ENCODE data around the gene FASTKD1. TPM values are rescaled to one million over a fixed set of nuclear protein-coding genes. Genes with fewer than 3 reads are reported as not detected.
"Not testable (repeated sequence)": the region's sequence is repeated elsewhere in the genome, so short reads cannot be mapped to it uniquely, and the experiment has no call there.

FASTKD1 gene
- total RNA-seq, 1 donor: 14.5 TPM

GRCh38 chr2:169619946-169620345 is 46.3 kb upstream of the FASTKD1 start:
- Histone ChIP-seq H3K4me3 (ENCODE audit: insufficient read depth, low read length) (no peak overlapping the region), H3K4me1 (ENCODE audit: insufficient read depth, low read length) (no peaks in the 10 kb centered on the region), H3K79me2 (ENCODE audit: insufficient read depth, low read length) (peaks cover 37% of the 10 kb centered on the region), H2AFZ (ENCODE audit: low read length) (no peak overlapping the region), H4K20me1 (ENCODE audit: insufficient read depth, low read length) (no peaks in the 10 kb centered on the region), H3K36me3 (ENCODE audit: insufficient read depth, low read length) (peaks cover 20% of the 10 kb centered on the region), H3K9me3 (ENCODE audit: low read depth, low read length) (no peaks in the 10 kb centered on the region), H3K4me2 (ENCODE audit: insufficient read depth, low read length) (no peak overlapping the region), H3K27ac (ENCODE audit: low read depth, low read length) (no peak overlapping the region), H3K27me3 (ENCODE audit: insufficient read depth, low read length) (no peaks in the 10 kb centered on the region)
- TF ChIP-seq CTCF (IDR thresholded peaks at IDR 0.05; ENCODE audit: extremely low read depth, low read depth, low read length): no peak
- no peak for DNase-seq (ENCODE audit: insufficient read length, low spot score, missing footprints)

GRCh38 chr2:169615982-169616381 is 42.3 kb upstream of the FASTKD1 start:
- not testable (repeated sequence) for H2AFZ ChIP-seq (ENCODE audit: low read length); H4K20me1 ChIP-seq (ENCODE audit: insufficient read depth, low read length); DNase-seq (ENCODE audit: insufficient read length, low spot score, missing footprints); H3K27ac ChIP-seq (ENCODE audit: low read depth, low read length); H3K9me3 ChIP-seq (ENCODE audit: low read depth, low read length); H3K27me3 ChIP-seq (ENCODE audit: insufficient read depth, low read length); H3K4me1 ChIP-seq (ENCODE audit: insufficient read depth, low read length); H3K4me2 ChIP-seq (ENCODE audit: insufficient read depth, low read length); H3K4me3 ChIP-seq (ENCODE audit: insufficient read depth, low read length)
- H3K79me2 ChIP-seq (ENCODE audit: insufficient read depth, low read length): peaks cover 35% of the 10 kb centered on the region
- peaks cover 40% of the 10 kb centered on the region for H3K36me3 ChIP-seq (ENCODE audit: insufficient read depth, low read length)

GRCh38 chr2:169613876-169614275 is 40.2 kb upstream of the FASTKD1 start:
- Histone ChIP-seq H3K36me3 (ENCODE audit: insufficient read depth, low read length) (peaks cover 61% of the 10 kb centered on the region), H3K4me3 (ENCODE audit: insufficient read depth, low read length) (no peak overlapping the region), H4K20me1 (ENCODE audit: insufficient read depth, low read length) (no peaks in the 10 kb centered on the region), H3K9me3 (ENCODE audit: low read depth, low read length) (no peaks in the 10 kb centered on the region), H3K79me2 (ENCODE audit: insufficient read depth, low read length) (peaks cover 27% of the 10 kb centered on the region), H3K27me3 (ENCODE audit: insufficient read depth, low read length) (no peaks in the 10 kb centered on the region), H2AFZ (ENCODE audit: low read length) (no peak overlapping the region), H3K4me2 (ENCODE audit: insufficient read depth, low read length) (no peak overlapping the region), H3K4me1 (ENCODE audit: insufficient read depth, low read length) (no peaks in the 10 kb centered on the region), H3K27ac (ENCODE audit: low read depth, low read length) (no peak overlapping the region)
- no peak for TF ChIP-seq CTCF (IDR thresholded peaks at IDR 0.05; ENCODE audit: extremely low read depth, low read depth, low read length)
- no peak for DNase-seq (ENCODE audit: insufficient read length, low spot score, missing footprints)

GRCh38 chr2:169609264-169609663 is 35.6 kb upstream of the FASTKD1 start:
- Histone ChIP-seq H3K36me3 (ENCODE audit: insufficient read depth, low read length) (peaks cover 64% of the 10 kb centered on the region), H3K4me3 (ENCODE audit: insufficient read depth, low read length) (no peak overlapping the region), H3K4me1 (ENCODE audit: insufficient read depth, low read length) (no peaks in the 10 kb centered on the region), H3K4me2 (ENCODE audit: insufficient read depth, low read length) (no peak overlapping the region), H4K20me1 (ENCODE audit: insufficient read depth, low read length) (no peaks in the 10 kb centered on the region), H3K27me3 (ENCODE audit: insufficient read depth, low read length) (no peaks in the 10 kb centered on the region), H3K79me2 (ENCODE audit: insufficient read depth, low read length) (peaks cover 2% of the 10 kb centered on the region), H2AFZ (ENCODE audit: low read length) (no peak overlapping the region), H3K9me3 (ENCODE audit: low read depth, low read length) (no peaks in the 10 kb centered on the region), H3K27ac (ENCODE audit: low read depth, low read length) (no peak overlapping the region)
- TF ChIP-seq CTCF (IDR thresholded peaks at IDR 0.05; ENCODE audit: extremely low read depth, low read depth, low read length): no peak
- no peak for DNase-seq (ENCODE audit: insufficient read length, low spot score, missing footprints)

All from osteoblast (primary cell).